ENCODE measurements around the gene PDE3A. TPM values are rescaled to one million over a fixed set of nuclear protein-coding genes. Genes with fewer than 3 reads are reported as not detected.

PDE3A gene
- 0.14 TPM in 2 replicates for total RNA-seq

DNA sequence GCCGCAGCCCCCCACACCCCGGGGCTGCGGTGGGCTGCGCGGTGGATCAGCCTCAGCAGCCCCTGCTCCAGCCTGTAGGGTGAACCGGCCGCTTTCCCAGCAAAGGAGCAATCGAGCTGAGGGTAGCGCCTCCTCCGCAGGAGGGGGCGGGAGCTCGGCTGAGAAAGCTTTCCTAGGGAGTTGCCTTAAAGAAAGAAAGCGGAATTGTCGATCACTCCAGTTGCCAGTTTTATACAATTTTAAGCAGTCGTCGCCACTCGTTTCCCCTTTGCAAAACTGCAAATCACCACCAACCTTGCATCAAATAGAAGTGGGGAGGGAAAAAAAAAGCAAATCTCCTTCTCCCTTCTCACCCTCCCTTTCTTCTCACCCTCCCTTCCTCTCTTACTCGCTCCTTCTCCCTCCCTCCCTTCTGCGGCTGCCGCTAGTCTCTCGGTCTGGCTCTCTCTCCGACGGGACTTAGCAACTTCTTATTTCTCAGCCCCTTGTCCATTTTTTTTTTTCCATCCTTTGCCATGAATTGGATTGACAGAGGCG, at the start of gene PDE3A:
PDE3A (plus strand) TSS at position 424 of the 537 bp plus-strand sequence. CDS start 748 bp downstream, outside the sequence.

DNA sequence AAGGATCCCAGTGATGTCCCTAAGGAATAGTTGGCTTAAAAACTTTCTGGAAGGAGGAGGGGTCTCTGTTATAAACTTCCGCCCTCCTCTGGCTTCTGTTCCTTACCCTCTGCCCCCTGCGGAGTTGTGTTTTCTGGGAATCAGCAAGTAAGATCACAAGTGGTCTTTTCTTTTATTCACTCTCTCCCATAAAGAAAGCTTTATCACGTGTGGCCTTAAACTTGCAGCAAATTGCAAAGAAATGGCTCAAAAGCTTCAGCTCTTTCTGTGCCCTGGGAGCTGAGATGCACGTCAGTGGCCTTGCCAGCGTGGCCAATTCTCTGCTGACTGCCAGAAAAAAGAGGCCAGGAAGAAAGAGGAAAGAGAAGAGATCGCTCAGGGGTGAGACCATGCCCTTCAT, 326.9 kb downstream of the PDE3A start, which contains the start of gene SLCO1C1:
SLCO1C1 (plus strand) TSS at position 101 of the 400 bp plus-strand sequence. CDS start 4,245 bp downstream, outside the sequence.

